Activated CD8-positive, alpha-beta memory T cell treated with anti-CD3 and anti-CD28 coated beads, Interleukin-2, amount 50 U/mL, for 1 hour (primary cell): ENCODE results near the gene SAMD11.

Experiments used
- DNase-seq: peaks from one replicate; pipeline ENCODE4 v3.0.0-alpha.2; 2020; ENCODE audit errors: extremely low read depth

Gene SAMD11

DNA sequence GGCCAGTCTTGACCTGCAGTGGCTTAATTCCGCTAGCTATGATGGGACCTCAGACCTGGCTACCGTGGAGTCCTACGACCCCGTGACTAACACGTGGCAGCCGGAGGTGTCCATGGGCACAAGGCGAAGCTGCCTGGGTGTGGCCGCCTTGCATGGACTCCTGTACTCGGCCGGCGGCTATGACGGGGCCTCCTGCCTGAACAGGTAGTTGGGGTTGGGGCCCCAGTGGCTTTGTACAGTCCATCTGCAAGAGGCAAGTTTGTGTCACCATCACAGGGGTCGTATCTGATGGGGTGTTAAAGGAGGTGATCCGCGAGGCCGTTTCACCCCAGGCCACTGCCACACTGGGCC, 39.6 kb downstream of the SAMD11 start:
- DNase-seq: no peak

DNA sequence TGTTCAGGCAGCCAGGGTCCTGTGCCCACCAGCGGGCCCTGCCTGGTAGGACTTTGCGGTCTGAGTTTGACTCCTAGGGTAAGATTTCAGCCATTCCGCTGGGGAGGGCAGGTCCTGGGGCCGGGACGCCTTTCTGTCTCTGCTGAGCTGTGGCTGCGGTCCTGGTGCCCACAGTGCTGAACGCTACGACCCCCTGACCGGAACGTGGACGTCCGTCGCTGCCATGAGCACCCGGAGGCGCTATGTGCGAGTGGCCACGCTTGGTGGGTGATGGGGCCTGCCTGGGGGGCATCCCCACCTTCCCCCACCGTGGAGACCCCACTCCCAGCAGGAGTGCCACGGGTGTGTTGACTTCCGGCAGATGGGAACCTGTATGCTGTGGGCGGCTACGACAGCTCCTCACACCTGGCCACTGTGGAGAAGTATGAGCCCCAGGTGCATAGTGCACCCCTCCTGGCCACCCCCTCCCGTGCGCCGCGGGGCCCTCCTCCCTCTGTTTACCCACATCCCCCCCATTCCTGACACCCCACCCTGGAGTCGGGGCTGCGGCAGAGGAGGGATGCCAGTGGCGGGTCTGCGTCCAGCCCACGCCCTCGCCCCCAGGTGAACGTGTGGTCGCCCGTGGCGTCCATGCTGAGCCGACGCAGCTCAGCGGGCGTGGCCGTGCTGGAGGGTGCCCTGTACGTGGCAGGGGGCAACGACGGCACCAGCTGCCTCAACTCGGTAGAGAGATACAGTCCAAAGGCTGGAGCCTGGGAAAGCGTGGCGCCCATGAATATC, 40.2 kb downstream of the SAMD11 start:
- no peak for DNase-seq

DNA sequence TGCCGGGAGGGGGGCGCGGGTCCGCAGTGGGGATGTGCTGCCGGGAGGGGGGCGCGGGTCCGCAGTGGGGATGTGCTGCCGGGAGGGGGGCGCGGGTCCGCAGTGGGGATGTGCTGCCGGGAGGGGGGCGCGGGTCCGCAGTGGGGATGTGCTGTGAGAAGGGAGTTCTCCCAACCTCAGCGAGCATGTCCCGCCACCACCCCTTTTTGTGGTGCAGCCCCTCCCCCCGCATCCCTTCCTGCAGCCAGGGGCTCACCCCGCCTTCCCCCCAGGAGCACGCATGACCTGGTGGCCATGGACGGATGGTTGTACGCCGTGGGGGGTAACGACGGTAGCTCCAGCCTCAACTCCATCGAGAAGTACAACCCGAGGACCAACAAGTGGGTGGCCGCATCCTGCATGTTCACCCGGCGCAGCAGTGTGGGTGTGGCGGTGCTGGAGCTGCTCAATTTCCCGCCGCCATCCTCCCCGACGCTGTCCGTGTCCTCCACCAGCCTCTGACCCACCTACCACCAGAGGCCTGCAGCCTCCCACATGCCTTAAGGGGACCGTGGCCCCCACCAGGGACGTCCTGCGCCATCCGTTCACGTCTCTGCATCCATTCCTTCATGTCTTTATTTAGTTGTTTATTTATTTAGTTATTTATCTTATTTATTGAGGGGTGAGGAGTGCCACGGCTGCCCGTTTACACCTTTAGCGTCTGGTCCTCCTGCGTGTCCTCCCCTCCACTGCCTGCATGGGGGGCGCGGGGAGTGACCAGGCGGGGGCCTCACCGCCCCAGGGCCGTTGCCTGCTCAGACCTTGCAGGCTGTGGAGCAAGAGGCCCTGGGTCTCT, 41.2 kb downstream of the SAMD11 start:
- no peak for DNase-seq

DNA sequence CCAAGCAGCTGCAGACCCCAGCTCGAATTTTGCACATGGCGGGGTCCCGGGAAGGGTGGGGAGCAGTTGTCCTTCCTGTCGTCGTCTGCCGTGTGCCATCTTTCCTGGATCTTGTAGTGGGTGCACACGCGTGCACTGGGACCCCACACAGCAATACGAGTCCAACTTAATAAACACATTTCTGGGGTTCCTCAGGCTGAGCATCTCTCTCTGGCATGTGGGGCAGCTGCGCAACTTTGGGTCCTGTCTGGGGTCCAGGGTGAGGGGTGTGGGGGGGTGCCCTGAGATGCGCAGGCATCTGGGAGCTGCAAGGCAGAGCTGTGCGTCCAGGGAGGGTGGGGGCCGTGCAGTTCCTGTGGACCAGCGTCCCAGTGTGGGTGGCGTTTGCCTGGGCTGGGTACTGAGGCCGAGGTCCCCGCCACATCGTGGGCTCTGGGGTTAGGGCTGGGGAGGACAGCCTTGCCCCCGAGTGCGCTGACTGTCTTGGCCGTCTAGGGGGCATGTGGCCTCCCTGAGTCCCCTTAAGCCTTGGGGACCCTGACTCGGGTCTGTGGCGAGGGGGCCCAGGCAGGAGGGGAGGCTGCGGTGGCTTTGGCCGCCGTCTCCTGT, 41.9 kb downstream of the SAMD11 start:
- no peak for DNase-seq

GRCh38 chr1:966135-966703, 42.5 kb downstream of the SAMD11 start, which contains the start of gene PLEKHN1:
Gene PLEKHN1, plus strand, starts transcription at chr1:966482. Its CDS starts 50 bp downstream, at chr1:966532.
- no peak for DNase-seq

DNA sequence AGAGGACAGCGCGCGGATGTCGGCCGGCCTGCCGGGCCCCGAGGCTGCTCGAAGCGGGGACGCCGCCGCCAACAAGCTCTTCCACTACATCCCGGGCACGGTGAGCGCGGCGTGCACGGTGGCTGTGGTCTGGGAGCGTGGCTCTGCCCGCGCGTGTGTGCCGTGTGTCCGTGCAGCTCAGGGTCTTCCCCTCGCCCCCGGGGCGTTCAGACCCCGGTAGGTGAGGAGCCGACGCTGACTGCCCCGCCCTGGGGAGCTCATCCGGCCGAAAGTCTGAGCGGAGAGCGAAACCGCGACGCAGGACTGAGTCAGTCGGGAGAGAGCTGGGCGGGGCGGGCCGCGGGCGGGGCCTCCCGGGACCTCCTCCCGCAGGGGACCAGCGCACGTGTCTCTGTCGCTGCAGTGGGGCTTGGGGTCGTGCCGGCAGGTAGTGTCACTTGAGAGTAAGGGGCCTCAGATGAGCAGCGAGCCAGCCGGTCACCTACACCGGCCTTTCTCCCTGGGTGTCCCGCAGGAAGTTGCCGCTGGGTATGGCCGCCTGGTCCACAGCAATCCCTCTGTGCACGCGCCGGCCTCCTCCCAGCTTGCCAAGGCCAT, 43.1 kb downstream of the SAMD11 start:
- peak; percentile 52 for DNase-seq

- no peak for DNase-seq
These were observed 44.0 kb downstream of the SAMD11 start for GRCh38 chr1:967466-968343.

DNA sequence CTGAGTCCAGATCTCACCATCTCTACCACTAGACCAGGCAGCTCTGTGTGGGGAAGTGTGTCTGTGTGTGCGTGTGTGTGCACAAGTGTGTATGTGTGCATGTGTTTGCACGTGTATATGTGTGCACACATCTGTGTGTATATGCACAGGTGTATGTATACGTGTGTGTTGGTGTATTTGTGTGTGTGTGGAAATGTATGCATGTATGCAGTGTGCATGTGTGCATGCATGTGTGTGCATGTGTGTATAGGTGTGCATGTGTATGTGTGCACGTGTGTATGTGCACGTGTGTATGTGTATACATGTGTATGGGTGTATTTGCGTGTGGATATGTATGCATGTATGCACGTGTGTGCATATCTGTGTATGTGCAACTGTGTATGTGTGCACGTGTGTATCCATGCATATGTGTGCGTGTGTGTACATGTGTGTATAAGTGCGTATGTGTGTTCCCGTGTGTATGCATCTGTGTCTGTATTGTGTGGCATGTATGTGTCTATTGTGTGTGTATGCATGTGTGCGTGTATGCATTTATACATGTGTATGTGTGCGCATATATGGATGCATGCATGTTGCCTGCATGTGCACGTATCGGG, 45.6 kb downstream of the SAMD11 start:
- no peak for DNase-seq

- DNase-seq: no peak
These were observed 46.7 kb downstream of the SAMD11 start for GRCh38 chr1:970242-970972.

DNA sequence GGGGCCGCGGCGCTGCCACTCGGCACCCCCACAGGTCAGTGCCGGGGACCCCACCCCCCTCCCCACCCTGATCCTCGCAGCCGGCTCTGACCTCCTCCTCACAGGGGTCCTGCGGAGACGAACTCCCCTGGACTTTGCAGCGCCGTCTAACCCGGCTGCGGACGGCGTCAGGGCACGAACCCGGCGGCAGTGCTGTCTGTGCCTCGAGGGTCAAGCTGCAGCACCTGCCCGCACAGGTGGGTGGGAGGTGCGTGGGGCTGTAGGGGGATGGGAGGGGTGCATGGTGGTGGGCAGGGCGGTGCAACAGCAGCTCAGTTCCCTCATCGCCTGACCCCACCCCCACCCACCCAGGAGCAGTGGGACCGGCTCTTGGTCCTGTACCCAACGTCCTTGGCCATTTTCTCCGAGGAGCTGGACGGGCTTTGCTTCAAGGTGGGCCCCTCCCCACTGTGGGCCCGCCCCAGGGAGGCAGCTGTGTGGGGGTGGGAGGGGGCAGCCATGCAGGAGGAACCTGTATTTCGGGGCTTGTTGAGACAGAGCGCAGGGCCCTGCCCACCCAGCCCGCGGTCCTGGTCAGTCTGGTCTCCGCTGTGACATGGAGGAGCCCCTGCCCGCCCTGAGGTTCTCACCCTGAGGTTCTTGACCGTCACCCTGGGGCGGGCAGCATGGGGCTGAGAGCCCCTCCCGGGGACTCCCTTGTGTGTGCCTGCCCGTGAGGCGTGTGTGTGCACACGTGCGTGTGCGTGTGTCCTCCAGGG, 47.4 kb downstream of the SAMD11 start:
- DNase-seq: no peak

DNA sequence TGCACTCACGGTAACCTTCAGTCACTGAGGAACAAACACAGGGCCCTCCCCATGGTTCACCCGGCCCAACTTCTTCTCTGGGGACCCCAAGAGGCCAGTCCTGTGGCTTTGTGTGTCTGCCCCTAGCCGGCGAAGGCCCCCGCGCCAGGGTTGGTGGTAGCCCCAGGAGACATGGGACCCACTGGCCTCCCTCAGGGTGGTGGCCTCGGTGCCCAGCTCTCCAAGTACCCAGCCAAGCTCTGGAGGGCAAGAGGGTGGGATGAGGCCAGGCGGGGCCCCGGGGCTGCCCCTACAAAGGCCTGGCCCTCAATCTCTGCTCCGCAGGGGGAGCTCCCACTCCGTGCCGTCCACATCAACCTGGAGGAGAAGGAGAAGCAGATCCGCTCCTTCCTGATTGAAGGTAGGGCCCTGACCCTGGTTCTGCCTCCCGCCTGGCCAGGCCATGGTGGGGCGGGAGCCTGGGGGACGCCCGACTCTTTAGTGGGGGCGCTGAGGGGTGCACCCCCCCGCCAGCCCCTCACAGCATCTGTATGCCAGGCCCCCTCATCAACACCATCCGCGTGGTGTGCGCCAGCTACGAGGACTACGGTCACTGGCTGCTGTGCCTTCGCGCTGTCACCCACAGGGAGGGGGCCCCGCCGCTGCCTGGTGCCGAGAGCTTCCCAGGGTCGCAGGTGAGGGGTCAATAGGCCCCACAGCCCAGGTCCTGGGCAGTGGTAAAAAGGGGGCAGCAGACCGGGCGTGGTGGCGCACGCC, 48.2 kb downstream of the SAMD11 start:
- no peak for DNase-seq

GRCh38 chr1:972726-973458, 49.2 kb downstream of the SAMD11 start:
- no peak for DNase-seq

GRCh38 chr1:973459-974292, 50.0 kb downstream of the SAMD11 start:
- DNase-seq: no peak

DNA sequence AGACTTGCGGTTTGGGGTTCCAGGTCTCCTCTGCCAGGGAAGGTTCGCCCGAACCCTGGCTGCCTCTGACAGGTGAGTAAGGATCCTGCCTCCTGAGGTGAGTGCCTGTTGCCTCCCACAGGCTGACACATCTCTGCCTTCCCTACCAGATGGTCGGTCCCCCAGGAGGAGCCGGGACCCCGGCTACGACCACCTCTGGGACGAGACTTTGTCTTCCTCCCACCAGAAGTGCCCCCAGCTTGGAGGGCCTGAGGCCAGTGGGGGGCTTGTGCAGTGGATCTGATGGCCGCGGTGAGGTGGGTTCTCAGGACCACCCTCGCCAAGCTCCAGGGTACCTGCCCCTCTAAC, 50.5 kb downstream of the SAMD11 start:
- no peak for DNase-seq

GRCh38 chr1:974687-975328, 51.1 kb downstream of the SAMD11 start:
- no peak for DNase-seq

- DNase-seq: no peak
These were observed 51.6 kb downstream of the SAMD11 start for GRCh38 chr1:975365-975764.
